ENCODE data around the gene MERTK.

- TF ChIP-seq CTCF (IDR thresholded peaks at IDR 0.05), result no peak
- no peak for TF ChIP-seq POLR2A (IDR thresholded peaks at IDR 0.05)
- TF ChIP-seq POLR2AphosphoS5 (IDR thresholded peaks at IDR 0.05), result no peak
- TF ChIP-seq EP300 (IDR thresholded peaks at IDR 0.05), result no peak
Measured at GRCh38 chr2:112023707-112024106, 125.3 kb downstream of the MERTK start.

Measured in suprapubic skin (tissue), 4 donors.